IMR-90 (cell line): ENCODE data around the gene SIGLECL1.

Experiments used
- MAFK ChIP-seq: IDR thresholded peaks from 2 replicates; pipeline ENCODE4 v1.6.1; 2012; ENCODE audit warnings: low read depth, low read length, improper control_type of control experiment
- MXI1 ChIP-seq: IDR thresholded peaks from 2 replicates; pipeline ENCODE4 v1.6.1; 2012; ENCODE audit warnings: low read depth, mild to moderate bottlenecking, low read length, moderate library complexity, borderline replicate concordance
- POLR2A ChIP-seq: IDR thresholded peaks from 2 replicates; pipeline ENCODE4 v1.6.1; 2012; ENCODE audit warnings: mild to moderate bottlenecking, low read depth, low read length
- SMC3 ChIP-seq: fragments of 150-350 bp; IDR thresholded peaks from 2 replicates; pipeline ENCODE4 v1.6.1; 2016; ENCODE audit warnings: low read depth, mild to moderate bottlenecking, antibody characterized with exemption, low read length, moderate library complexity
- TF ChIP-seq, protein P1 (sequence below): conservative IDR thresholded peaks from 2 replicates; pipeline ENCODE4 v1.5.1; 2012; ENCODE audit warnings: mild to moderate bottlenecking, low read depth, low read length, improper control_type of control experiment
- TF ChIP-seq, protein P2 (sequence below): fragments of 150-350 bp; IDR thresholded peaks from 2 replicates; pipeline ENCODE4 v1.6.1; 2017; ENCODE audit warnings: mild to moderate bottlenecking, antibody characterized with exemption, low read length, low read depth

DNA sequence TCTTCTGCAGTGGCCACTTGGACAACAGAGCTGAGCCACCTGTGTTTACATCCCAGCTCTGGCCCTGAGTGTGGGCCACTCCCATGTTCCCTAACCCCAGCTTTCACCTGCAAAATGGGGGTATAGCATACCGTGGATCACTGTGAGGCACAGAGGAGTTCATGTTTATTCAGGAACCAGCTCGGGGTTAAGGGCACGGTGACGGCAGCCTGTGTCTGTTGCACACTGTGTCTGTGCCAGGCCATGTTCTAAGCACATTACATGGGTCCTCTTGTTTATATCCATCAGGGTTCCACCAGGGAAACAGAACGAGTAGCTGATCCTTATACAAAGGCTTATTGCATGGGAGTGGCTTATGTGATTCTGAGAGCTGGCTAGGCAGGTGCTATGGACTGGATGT is 46.5 kb downstream of the SIGLECL1 start:
- TF ChIP-seq, protein P1, sequence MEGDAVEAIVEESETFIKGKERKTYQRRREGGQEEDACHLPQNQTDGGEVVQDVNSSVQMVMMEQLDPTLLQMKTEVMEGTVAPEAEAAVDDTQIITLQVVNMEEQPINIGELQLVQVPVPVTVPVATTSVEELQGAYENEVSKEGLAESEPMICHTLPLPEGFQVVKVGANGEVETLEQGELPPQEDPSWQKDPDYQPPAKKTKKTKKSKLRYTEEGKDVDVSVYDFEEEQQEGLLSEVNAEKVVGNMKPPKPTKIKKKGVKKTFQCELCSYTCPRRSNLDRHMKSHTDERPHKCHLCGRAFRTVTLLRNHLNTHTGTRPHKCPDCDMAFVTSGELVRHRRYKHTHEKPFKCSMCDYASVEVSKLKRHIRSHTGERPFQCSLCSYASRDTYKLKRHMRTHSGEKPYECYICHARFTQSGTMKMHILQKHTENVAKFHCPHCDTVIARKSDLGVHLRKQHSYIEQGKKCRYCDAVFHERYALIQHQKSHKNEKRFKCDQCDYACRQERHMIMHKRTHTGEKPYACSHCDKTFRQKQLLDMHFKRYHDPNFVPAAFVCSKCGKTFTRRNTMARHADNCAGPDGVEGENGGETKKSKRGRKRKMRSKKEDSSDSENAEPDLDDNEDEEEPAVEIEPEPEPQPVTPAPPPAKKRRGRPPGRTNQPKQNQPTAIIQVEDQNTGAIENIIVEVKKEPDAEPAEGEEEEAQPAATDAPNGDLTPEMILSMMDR = no peak
- TF ChIP-seq POLR2A (no peak), SMC3 (no peak), MXI1 (no peak), MAFK (no peak)
- TF ChIP-seq, protein P2, sequence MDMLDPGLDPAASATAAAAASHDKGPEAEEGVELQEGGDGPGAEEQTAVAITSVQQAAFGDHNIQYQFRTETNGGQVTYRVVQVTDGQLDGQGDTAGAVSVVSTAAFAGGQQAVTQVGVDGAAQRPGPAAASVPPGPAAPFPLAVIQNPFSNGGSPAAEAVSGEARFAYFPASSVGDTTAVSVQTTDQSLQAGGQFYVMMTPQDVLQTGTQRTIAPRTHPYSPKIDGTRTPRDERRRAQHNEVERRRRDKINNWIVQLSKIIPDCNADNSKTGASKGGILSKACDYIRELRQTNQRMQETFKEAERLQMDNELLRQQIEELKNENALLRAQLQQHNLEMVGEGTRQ = no peak
